GM21423 (cell line): Measurements from ENCODE around the gene MYL11.

ENCODE experiments used
- ATAC-seq: cut with Tn5 transposase; IDR thresholded peaks from one replicate; pipeline ENCODE4 v1.9.1; 2021; ENCODE audit warnings: mild to moderate bottlenecking, moderate library complexity; ENCODE audit not compliant: unreplicated experiment

Gene MYL11

DNA sequence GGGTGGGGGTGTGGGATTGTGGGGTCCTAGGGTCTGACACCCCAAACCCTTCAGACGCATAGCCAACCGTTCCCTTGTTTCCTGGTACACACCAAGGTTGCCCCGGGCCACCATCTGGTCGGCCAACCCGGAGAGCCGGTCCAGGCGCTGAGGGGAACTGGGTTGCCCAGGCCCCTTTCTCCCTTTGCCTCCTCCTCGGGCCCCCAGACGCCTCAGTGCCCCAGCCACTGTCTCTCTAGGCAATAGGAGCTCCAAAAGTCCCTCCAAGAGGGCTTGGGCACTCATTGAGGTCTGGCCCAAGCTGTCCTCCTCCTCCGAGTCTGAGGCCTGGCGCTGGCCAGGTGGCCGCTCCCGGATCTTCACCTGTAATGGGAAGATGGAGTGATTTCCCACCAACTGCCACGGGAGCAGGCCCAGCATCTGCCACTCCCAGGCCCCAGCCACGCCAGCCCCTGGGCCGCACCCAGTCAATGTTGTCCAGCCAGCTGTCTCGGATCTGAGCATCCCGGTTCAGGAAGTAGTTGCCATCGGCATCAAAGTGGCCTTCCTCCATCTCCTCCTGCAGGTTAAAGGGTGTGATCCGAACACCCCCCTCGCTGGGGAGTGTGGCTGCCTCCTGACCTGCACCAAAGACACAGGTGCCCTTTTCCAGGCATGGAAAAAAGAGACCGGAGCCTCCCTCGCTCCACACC lies 21.0 kb upstream of the MYL11 start:
- ATAC-seq = no peak

DNA sequence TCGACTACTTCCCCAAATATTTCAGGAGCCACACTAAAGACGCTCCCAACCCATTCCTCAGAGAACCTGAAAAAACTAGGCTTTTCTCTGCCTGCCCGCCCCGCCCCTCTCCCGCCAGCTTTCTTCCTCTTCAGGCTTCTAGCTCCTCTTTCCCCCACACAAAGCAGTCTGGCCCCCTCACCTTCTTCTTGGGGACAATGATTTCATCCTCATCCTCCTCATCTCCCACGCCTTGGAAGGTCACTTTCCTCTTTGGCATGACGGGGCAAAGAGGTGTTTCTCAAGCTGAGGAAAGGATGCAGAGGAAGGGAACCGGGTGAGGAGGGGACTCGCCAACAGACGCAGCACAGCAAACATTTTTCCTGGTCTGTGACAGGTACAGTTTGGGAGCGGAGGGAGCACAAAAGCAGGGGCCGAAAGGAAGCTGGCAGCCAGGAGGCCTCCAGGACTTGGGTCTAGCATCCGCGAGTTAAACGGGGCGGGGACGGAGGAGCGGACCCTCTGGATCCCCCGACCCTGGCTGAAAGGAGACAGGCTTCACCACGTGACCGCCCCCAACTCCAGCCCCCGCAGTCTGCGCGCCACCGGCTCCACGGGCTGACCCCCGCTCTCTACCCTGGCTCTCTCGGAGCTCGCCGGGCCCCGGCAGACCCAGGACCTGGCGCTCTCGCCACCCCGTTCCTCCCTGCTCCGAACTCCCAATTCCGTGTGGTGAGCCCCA lies 20.0 kb upstream of the MYL11 start:
- no peak for ATAC-seq

DNA sequence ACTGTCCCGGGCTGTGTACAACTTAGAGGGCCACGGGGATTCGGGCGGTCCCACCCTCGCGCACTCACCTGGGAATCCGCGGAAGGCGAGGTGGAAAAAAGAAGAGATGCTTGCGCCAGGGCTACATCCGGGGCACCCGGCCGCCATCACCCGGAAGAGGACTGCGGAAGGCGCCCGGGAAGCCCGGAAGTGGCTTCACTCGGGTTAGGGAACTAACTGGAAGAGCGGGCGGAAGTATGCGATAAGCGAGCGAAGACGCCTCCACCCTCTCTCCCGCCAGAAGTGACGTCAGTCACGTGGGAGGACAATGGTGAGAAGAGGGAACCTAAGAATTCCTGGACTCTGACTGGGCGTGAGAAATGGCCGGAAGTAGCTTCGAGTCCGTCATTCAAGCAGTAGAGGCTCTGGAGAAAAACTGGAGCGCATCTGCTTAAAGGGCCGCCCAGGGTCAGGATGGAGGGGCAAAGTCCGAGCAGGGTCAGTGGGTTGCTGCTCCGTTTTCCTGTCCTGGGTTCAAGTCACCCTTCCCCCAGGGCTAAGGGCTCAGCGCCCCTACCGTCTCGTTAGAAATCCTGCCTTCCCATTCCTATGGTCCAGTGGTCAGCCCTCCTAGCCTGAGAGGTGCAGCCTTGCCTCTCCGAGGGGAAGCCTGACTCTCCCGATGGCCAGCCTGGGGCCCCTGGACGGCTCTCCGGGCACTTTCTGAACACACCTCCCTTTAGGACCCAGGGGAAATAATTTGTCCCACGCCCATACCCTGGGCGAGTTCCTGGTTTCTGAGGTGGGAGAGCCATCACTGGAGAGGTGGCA lies 19.3 kb upstream of the MYL11 start, which contains the start of gene CD2BP2:
TSS of gene CD2BP2 (minus strand) at position 165 of the 810 bp plus-strand sequence. CDS start 627 bp downstream, outside the sequence.
- ATAC-seq = peak; percentile 42

DNA sequence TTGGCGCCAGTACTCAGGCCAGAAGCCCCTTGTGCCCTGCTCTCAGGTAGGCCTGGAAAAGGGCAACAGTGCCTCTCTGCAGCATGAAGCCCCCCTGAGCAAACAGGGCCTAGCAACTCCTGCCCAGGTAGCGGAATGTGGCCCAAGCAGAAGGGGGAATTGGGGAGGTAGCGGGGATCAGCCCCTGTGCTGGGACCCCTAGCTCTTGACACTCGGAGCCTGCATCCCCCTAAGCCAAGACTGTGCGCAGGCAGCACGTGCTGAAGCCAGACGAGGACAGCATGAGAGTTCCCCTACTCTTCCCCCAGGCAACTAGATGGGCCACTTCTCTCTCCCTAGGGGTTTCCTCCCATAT lies 18.7 kb upstream of the MYL11 start:
- ATAC-seq = no peak

DNA sequence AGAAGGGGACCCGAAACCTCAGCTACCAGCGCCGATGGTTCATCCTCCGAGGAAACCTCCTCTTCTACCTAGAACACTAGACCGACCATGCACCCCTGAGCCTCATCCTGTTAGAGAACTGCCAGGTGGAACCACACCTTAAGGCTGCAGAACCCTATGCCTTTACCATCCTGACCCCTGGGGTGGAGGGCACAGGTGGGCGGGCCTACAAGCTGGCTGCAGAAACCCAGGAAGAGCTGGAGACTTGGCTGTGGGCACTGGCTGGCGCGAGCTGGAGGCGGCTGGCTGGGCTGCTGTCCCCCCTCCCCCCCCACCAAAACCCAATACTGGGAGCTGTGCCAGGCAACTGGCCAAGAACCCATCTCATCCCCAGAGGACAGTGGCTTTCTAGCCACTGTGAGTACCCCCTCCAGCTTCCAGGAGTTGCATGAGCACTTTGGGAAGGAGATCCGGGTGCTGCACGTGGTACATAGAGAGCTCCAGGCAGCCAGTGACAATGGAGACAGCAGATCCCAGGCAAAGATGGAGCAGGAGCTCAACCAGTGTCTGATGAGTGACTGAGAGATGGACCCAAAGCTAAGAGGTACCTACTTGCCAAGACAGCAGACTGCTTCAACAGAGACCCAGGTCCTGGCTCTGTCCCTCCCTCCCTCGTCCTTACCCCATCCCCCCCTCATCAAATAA lies 18.1 kb upstream of the MYL11 start:
- no peak for ATAC-seq

DNA sequence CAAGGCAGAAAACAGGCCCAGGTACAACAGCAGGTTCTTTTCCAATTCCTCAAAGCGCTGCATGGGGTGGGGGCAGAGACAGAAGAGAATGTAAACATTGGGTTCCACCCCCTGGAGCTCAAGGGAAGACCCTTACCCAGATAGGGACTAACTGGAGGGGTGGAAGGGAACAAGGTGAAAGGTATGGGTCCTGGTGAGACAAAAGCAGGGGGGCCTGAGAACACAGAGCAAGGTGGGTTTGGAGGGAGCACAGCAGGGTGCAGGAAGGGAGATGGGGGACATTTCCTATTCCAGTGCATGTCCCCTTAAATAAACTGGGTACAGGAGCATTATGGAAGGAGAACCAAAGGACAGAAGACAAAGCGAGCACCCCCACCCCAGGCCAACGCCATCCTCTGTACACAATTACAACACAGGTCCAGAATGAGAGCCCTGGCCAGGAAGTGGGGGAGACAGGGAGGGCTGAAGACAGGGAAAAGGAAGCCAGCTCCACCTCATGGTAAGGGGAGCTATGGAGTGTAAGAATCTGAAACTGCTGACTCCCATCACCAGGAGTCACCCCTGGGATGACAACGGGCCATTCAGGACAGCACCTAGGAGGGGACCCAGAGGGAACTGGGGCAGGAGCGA lies 17.4 kb upstream of the MYL11 start:
- no peak for ATAC-seq

DNA sequence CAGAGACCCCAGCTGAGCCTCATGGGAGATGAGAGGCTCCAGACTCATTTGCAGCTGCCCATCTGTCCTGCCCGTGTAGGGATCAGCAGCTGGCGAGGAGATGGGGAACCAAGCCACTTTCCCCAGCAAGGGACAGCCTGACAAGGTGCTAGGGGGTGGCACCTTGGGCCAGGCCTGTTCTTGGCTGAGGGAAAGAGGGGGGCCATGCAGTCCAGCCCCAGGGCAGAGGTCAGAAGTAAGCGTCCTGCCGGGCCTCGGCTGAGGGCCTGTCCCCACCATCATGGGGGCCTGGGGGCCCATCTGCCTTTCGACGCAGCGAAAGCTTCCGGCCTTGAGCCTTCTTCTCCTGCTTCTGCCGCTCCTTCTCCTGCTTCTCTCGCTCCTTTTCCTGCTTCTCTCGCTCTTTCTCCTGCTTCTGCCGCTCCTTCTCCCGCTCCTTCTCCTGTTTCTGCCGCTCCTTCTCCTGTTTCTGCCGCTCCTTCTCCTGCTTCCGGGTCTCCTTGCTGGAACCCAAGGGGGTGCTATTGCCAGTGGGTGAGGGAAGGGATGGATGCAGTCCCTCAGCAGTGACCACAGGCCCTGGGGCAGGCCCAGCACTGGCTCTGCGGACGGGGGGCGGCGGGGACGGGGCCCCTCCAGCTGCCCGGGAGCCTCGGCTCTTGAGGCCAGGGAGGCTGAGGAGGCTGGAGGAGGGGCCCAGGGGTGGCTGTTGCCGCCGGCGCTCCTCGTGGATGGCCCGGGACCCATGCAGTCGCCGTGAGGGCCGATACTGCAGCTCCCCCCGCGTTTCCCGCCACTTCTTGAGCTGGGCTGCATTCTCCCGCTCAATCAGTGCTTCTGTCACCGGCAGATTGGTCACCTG lies 16.7 kb upstream of the MYL11 start:
- no peak for ATAC-seq

DNA sequence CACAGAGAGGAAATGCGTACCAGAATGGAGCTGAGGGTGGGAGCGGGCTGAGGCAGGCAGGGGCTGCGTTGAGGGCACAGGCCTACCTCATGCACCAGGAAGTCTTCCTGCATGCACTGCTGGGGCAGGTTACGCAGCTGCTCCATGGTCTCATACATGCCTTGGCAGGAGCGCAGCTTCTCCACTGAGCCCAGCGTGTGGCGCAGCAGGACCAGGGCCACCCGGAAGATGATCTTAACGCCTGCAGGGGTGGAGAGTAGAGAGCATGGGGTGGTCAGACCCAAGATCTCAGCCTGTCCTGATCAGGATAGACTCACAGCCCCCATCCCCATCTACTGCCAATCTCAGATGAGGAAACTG lies 16.0 kb upstream of the MYL11 start:
- ATAC-seq = no peak

DNA sequence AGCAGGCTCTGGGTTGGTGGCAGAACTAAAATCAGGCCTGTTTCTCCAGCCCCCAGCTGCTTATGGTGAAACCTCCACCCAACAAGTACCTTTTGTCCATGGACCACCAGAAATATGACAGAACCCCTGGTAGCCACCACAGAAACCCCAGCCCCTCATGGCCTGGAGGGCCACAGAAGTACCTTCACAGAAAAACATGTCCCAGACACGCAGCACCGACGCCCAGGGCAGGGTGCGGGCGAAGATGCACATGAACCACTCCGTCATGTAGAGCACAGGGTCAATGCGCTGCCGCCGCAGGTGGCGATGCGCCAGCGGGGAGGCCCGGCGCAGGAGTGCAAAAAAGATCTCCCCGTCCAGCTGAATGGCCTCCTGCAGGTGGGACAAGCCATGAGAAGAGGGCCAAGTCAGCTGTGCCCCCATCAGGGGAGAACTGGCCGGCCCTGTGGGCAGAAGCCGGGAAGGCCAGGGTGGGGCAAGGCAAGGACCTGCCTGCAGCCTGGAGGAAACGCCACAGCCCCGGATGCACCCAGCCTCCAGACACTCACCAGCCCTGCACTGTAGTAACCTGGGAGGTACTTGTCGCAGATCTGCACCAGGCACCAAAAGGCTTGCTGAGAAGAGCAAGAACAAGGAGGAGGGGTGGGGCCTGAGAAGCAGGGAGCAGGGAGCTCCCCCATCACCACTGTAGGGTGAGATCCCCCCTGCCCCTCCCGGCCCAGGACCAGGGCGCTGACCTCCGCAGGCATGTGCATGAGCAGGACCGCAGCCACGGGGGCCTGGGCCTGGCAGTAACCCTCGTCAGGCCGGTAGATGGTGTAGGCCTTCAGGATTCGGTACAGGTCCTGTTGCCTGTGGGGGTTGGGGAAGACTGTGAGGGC lies 15.4 kb upstream of the MYL11 start:
- no peak for ATAC-seq

DNA sequence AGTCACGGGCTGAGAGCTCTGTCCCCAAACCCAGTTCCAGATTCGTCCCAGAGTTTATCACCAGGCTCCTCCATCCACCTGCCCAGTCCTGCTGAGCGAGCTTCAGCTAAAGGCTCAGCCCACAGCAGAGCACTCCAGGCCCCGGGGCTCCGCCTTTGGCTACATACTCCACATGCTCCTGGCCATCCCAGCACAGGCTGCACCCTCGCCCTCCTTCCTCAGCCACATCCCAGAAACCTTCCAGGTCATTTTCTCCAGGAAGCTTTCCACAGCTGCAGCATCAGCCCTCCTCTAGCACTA lies 14.8 kb upstream of the MYL11 start:
- no peak for ATAC-seq

DNA sequence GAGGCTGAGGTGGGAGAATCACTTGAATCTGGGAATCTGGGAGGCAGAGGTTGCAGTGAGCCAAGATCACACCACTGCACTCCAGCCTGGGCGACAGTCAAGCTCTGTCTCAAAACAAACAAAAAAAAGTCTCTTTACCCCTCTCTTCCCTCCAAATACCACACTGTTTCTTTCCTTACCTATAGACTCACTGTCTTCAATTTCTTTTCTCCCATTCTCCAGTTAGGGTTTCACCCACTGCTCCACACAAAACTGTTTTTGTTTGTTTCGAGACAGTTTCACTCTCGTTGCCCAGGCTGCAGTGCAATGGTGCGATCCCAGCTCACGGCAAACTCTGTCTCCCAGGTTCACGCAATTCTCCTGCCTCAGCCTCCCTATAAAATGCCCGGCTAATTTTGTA lies 13.4 kb upstream of the MYL11 start:
- ATAC-seq = no peak

DNA sequence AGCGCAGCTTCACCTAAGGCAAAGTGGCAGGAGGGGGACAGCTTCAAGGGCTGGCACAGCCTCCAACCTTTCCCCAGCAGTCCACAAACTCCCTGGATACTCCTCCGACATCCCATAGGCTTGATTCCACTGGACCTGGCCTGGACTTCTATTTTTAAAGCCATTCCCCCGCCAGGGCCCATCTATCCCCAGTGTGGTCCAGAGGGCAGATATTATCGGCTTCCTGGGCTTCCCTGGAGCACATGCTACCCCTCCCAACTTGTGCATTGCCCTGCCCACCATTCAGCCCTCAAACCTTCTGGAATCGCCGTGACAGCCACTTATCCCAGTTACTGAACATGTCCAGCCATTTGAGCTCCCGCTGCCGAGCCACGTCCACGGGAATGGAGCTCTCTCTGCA lies 9.4 kb upstream of the MYL11 start:
- no peak for ATAC-seq

DNA sequence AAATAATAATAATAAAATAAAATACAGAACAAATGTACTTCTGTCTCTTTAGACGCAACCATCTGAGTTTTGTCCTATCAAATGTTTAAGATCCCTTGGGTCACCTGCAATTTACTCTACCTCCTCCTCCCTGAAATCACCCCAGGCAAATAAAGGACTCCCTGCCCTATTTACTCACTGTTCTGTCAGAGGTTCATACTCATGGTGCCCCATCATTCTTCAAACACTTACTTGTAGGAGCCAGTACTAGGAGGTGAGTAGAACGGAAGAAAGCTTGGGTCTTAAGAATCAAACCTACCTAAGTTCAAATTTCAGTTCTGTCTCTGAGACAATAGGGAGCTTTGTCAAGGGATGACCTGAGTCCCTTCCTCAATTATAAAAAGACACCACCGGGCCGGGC lies 8.1 kb upstream of the MYL11 start:
- no peak for ATAC-seq

DNA sequence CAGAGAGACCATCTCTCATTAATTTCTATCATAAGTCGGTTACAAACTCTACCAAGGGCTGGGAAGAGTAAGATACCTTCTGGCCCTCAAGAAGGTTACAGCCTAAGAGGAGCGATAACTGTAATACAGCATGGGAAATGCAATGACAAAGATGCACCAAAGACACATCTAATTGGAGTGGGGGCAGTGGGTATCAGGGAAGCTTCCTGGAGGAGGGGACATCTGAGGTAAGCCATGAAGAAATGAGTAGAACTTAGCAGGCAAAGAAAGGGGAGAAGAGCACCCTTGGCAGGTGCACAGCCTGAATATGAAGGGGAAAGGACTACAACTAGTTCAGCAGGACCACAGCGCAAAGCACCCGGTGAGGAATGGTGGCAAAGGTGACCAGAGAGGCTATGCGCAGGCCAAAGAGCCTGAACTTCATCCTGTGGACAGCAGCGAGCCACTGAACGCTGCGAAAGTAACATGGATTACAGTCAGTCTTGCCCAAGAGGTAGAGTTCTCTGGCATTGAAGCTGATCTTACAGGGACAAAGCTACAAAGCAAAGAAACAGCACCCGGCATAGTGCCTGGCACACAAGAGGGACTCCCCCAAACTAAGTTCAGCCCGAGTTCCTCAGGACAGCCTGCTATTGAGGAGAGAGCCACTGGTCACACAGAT lies 7.1 kb upstream of the MYL11 start:
- no peak for ATAC-seq

DNA sequence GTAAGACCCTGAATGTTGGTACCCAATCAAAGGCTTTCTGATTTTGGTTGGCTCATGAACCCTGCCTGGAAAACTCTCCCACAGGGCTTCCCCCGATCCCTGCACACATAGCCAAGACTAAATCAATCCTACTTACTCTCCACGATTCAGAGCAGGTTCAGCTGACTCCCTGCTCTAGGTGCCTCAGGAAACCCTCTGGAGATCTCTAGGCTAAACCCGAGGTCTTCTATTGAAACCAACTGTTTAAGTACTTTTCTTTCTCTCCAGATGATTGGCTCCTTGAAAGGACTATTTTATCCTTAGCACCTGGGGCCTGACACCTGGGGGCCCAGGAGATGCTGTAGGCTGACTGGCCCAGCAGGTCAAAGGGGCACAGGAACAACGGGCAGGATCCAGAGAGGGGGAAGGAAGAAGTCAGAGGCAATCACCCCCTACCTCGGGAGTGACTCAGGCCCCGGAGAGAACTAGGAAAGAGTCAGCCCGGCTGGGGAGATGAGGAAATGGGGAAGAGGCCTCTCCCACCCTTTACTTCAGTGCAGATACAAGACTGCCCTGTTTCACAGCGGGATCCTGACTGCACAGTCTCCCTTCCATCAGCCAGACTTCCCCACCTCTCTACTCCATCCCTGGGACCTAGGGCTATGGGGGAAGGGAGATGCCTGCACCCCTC lies 6.3 kb upstream of the MYL11 start:
- no peak for ATAC-seq

DNA sequence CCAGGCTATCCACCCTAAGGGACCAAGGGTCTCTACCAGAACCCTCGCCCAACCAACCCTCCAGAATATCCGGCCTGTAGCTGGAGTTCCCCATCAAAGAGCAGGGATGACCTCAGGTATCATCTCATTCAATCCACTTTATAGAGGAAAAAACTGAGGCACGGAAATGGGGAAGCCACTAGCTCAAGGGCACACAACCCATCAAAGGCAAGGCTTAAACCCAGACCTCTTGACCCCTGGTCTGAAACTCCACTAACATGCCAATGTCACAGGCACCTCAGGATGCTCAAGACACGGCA lies 5.9 kb upstream of the MYL11 start:
- no peak for ATAC-seq

DNA sequence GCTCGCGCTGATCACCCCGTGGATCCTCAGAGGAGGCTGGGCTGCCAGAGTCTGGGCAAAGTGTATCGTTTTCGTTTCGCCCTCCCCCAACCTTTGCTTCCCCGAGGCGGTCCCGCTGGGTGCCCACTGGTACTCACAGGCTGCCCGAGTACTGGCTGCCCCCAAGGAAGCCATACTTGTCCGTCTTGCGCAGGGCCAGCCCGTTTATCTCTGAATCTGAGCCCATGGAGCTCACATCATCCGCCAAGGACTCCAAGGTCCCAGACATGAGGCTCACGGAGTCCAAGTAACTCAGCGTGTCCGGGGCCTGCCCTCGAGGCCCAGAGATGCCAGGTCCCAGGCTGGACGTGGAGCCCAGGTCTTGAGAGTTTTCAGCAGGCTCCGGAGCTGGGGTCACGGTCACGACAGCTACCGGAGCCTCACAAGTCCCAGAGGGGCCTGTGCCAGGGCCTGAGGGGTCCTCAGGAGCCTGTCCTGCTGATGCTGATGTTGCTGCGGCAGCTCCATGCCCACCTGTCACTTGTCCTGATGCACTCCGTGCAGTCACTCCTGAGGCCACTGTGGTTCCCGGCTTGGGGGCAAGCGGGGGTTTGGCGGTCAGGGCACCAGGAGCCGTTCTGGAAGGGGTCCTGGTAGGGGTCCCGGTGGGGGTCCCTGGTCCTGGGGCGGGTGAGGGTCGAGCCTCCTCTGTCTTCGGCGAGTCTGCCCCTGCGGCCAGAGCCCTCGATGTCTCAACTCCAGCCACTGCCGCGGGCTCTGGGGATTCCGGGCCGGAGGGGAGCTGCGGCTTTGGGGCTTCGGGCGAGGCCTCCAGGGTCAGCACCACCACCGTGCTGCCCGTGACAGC lies 5.3 kb upstream of the MYL11 start:
- no peak for ATAC-seq
